H1 (cell line): ENCODE data around the gene IL9. TPM values are rescaled to one million over a fixed set of nuclear protein-coding genes. Genes with fewer than 3 reads are reported as not detected.

Source experiments
- CTCF ChIA-PET: fragments of 300-600 bp; sonication (Branson Sonifier 250); formaldehyde crosslinking; loops from one replicate; lab custom pipeline; 2021; ENCODE audit not compliant: partially characterized antibody; lab: Charles Lee
- POLR2A ChIA-PET: fragments of 300-600 bp; sonication (Branson Sonifier 250); formaldehyde crosslinking; loops from one replicate; lab custom pipeline; 2021; ENCODE audit warnings: inconsistent platforms; ENCODE audit not compliant: partially characterized antibody; lab: Charles Lee
- DNase-seq, 2 experiments: peaks; one replicate each; pipeline versions ENCODE4 v3.0.0 to v3.0.0-alpha.2; 2010 to 2022; ENCODE audit warnings: low spot score in 2 of 2, low read depth in 1 of 2, mixed read lengths in 1 of 2
- FAIRE-seq: peaks from 2 replicates; lab custom pipeline; 2011; peaks lifted over from hg19 to GRCh38; lab: Jason Lieb, UNC
- H2AFZ ChIP-seq: 2 replicates; pipeline ENCODE4 v1.8.1; 2012; ENCODE audit warnings: low read length, inconsistent platforms
- H2AK5ac ChIP-seq: 2 replicates; pipeline ENCODE4 v1.6.1; 2013; ENCODE audit warnings: low read depth, low read length
- H2BK120ac ChIP-seq: replicated peaks from 2 replicates; pipeline ENCODE3; 2013; ENCODE audit warnings: low read depth, low read length, inconsistent platforms
- H2BK12ac ChIP-seq: 2 replicates; pipeline ENCODE4 v1.6.1; 2013; ENCODE audit warnings: low read depth, low read length
- H2BK15ac ChIP-seq: 2 replicates; pipeline ENCODE4 v1.6.1; 2013; ENCODE audit warnings: low read length
- H2BK20ac ChIP-seq: 2 replicates; pipeline ENCODE4 v1.6.1; 2013; ENCODE audit warnings: low read length
- H2BK5ac ChIP-seq: 2 replicates; pipeline ENCODE4 v1.6.1; 2013; ENCODE audit warnings: low read depth, low read length
- H3K14ac ChIP-seq: 2 replicates; pipeline ENCODE4 v1.6.1; 2013; ENCODE audit warnings: inconsistent platforms; ENCODE audit not compliant: insufficient read length
- H3K18ac ChIP-seq: 2 replicates; pipeline ENCODE4 v1.6.1; 2013; ENCODE audit warnings: low read length; ENCODE audit errors: extremely low read depth
- H3K23ac ChIP-seq: 2 replicates; pipeline ENCODE4 v1.6.1; 2013; ENCODE audit warnings: inconsistent platforms; ENCODE audit not compliant: insufficient read length
- H3K23me2 ChIP-seq: 2 replicates; pipeline ENCODE4 v1.6.1; 2013; ENCODE audit warnings: low read depth, low read length
- H3K27ac ChIP-seq: 2 replicates; pipeline ENCODE4 v1.6.1; 2011; ENCODE audit warnings: low read depth, low read length, inconsistent platforms
- H3K27me3 ChIP-seq, 4 experiments: replicated peaks in 1 of 4; 1 replicate in 1 of 4; 2 replicates in 3 of 4; pipeline versions ENCODE4 v1.6.1 to v1.8.1; 2011 to 2013; ENCODE audit warnings: low read length in 3 of 4, mild to moderate bottlenecking in 3 of 4, inconsistent platforms in 2 of 4, mixed read lengths in 2 of 4, moderate library complexity in 1 of 4; ENCODE audit not compliant: control insufficient read depth in 3 of 4, insufficient read depth in 3 of 4; ENCODE audit errors: extremely low read depth in 1 of 4
- H3K36me3 ChIP-seq, 4 experiments: 2 replicates each; pipeline versions ENCODE4 v1.6.1 to v1.8.1; 2011 to 2013; ENCODE audit warnings: mild to moderate bottlenecking in 4 of 4, low read length in 3 of 4, moderate library complexity in 2 of 4, control low read depth in 1 of 4, inconsistent platforms in 1 of 4; ENCODE audit not compliant: insufficient read depth in 4 of 4, control insufficient read depth in 2 of 4
- H3K4ac ChIP-seq: replicated peaks from 2 replicates; pipeline ENCODE3; 2013; ENCODE audit warnings: low read length, low read depth, mixed read lengths, inconsistent platforms; ENCODE audit not compliant: insufficient read length
- H3K4me1 ChIP-seq, 4 experiments: replicated peaks in 1 of 4; 1 replicate in 1 of 4; 2 replicates in 3 of 4; pipeline versions ENCODE4 v1.6.1 to v1.8.1; 2011 to 2013; ENCODE audit warnings: low read length in 3 of 4, inconsistent platforms in 2 of 4, mixed read lengths in 1 of 4; ENCODE audit not compliant: insufficient read depth in 4 of 4, control insufficient read depth in 3 of 4
- H3K4me2 ChIP-seq, 2 experiments: 2 replicates each; pipeline versions ENCODE4 v1.6.1 to v1.8.1; 2011 to 2013; ENCODE audit warnings: low read depth in 2 of 2, low read length in 2 of 2, control low read depth in 1 of 2, inconsistent platforms in 1 of 2, mild to moderate bottlenecking in 1 of 2; ENCODE audit not compliant: insufficient read depth in 1 of 2
- H3K4me3 ChIP-seq, 4 experiments: fragments of 200-600, 300-600 bp in 1 of 4; sonication (generic), shearing (Covaris generic), sonication (Bioruptor Twin) in 1 of 4; 2 replicates each; pipeline versions ENCODE4 v1.5.1 to v1.8.1; 2011 to 2016; ENCODE audit warnings: low read length in 4 of 4, low read depth in 3 of 4, control low read depth in 2 of 4, inconsistent platforms in 2 of 4, mild to moderate bottlenecking in 2 of 4, mixed read lengths in 1 of 4, moderate library complexity in 1 of 4; ENCODE audit not compliant: insufficient read depth in 2 of 4; ENCODE audit errors: extremely low read depth in 1 of 4
- H3K56ac ChIP-seq: replicated peaks from 2 replicates; pipeline ENCODE3; 2013; ENCODE audit warnings: low read depth, mild to moderate bottlenecking, mixed read lengths, low read length, inconsistent platforms; ENCODE audit not compliant: insufficient read length
- H3K79me1 ChIP-seq: 2 replicates; pipeline ENCODE4 v1.6.1; 2013; ENCODE audit warnings: low read depth, low read length, control low read depth
- H3K79me2 ChIP-seq, 2 experiments: 2 replicates each; pipeline versions ENCODE4 v1.6.1 to v1.8.1; 2012 to 2013; ENCODE audit warnings: low read length in 2 of 2, mild to moderate bottlenecking in 2 of 2, inconsistent platforms in 1 of 2; ENCODE audit not compliant: insufficient read depth in 2 of 2, control insufficient read depth in 1 of 2
- H3K9ac ChIP-seq, 4 experiments: replicated peaks in 1 of 4; 1 replicate in 1 of 4; 2 replicates in 3 of 4; pipeline versions ENCODE4 v1.6.1 to v1.8.1; 2011 to 2013; ENCODE audit warnings: low read depth in 3 of 4, low read length in 3 of 4, control low read depth in 2 of 4, mild to moderate bottlenecking in 2 of 4, moderate library complexity in 2 of 4, inconsistent platforms in 1 of 4; ENCODE audit errors: extremely low read depth in 1 of 4
- H3K9me3 ChIP-seq, 2 experiments: 2 replicates each; pipeline versions ENCODE4 v1.6.1 to v1.8.1; 2012 to 2013; ENCODE audit warnings: mild to moderate bottlenecking in 2 of 2, moderate library complexity in 2 of 2, control low read depth in 1 of 2, inconsistent platforms in 1 of 2, low read depth in 1 of 2, low read length in 1 of 2, mixed read lengths in 1 of 2; ENCODE audit not compliant: insufficient read depth in 2 of 2
- H4K20me1 ChIP-seq, 2 experiments: replicated peaks in 1 of 2; 2 replicates each; pipeline versions ENCODE3 to v1.8.1; 2011 to 2013; ENCODE audit warnings: inconsistent platforms in 2 of 2, low read length in 2 of 2, mild to moderate bottlenecking in 1 of 2; ENCODE audit not compliant: insufficient read depth in 2 of 2, control insufficient read depth in 1 of 2
- H4K5ac ChIP-seq: 2 replicates; pipeline ENCODE4 v1.6.1; 2013; ENCODE audit warnings: low read length, low read depth, mixed read lengths, inconsistent platforms; ENCODE audit not compliant: insufficient read length
- H4K8ac ChIP-seq: 2 replicates; pipeline ENCODE4 v1.8.0; 2013; ENCODE audit warnings: mild to moderate bottlenecking, moderate library complexity, low read length, inconsistent platforms; ENCODE audit not compliant: insufficient read depth; ENCODE audit errors: extremely low read depth
- H4K91ac ChIP-seq: replicated peaks from 2 replicates; pipeline ENCODE3; 2013; ENCODE audit warnings: low read length, mixed read lengths, inconsistent platforms; ENCODE audit not compliant: insufficient read length
- KDM1A ChIP-seq: fragments of 200-600, 300-600 bp; sonication (generic); IDR thresholded peaks from 2 replicates; pipeline ENCODE4 v1.7.1; 2016; ENCODE audit warnings: mild to moderate bottlenecking, low read length, borderline replicate concordance
- WGBS, 2 experiments: shearing (Covaris generic) in 1 of 2; methylation state at CpG; one replicate each; pipeline versions ENCODE4 v1.1.6 to v1.1.7; 2013 to 2015; ENCODE audit warnings: low lambda C conversion rate in 2 of 2, mixed read lengths in 2 of 2, inconsistent platforms in 1 of 2, low coverage in 1 of 2, missing lambda C conversion rate in 1 of 2; ENCODE audit not compliant: insufficient replicate concordance in 2 of 2, insufficient coverage in 1 of 2, insufficient read length in 1 of 2; ENCODE audit errors: extremely low coverage in 1 of 2, missing lambda C conversion rate in 1 of 2; 5-methylcytosine and 5-hydroxymethylcytosine counted together
- polyA plus RNA-seq, 7 experiments: library from polyadenylated mRNA; depleted of rRNA in 3 of 7; stranded (reverse) in 5 of 7; unstranded in 2 of 7; fragments of >200 nt in 5 of 7; fragments of 200-250 nt in 2 of 7; gene quantifications; 1 replicate in 5 of 7; 2 replicates in 1 of 7; 4 replicates in 1 of 7; pipeline versions ENCODE4 v1.2.1 to v1.2.3, GENCODE V29; 2011 to 2013; ENCODE audit warnings: missing spikeins in 2 of 7, mixed read lengths in 2 of 7
- total RNA-seq: library from RNA; stranded (reverse); fragmentation: NEBNext Ultra II Directional; extraction: Animal tissue kit (Norgen Biotek cat#: 25700); gene quantifications from 2 replicates; pipeline ENCODE4 v1.2.1, GENCODE V29; 2021

IL9 gene
- total and polyA plus RNA-seq, 2 of the 8 experiments (the other 6 are each of a cell fraction or from before 2014, with no cell fraction given): not detected

GRCh38 chr5:135866016-135866415, 29.6 kb downstream of the IL9 start:
- Histone ChIP-seq H2BK15ac (no peak overlapping the region), H2AK5ac (no peak overlapping the region), H3K27me3 (no peaks in the 10 kb centered on the region; a peak in 1 of 7 replicates), H3K9ac (no peak overlapping the region), H3K36me3 (no peaks in the 10 kb centered on the region), H3K9me3 (no peaks in the 10 kb centered on the region), H3K4me1 (no peaks in the 10 kb centered on the region), H3K23me2 (no peaks in the 10 kb centered on the region; the same call in 1 of the 2 replicates), H4K20me1 (no peaks in the 10 kb centered on the region), H2BK5ac (no peak overlapping the region), H3K14ac (no peak overlapping the region), H3K4me3 (no peak overlapping the region), H2BK120ac (no peak overlapping the region), H3K79me2 (no peaks in the 10 kb centered on the region), H3K56ac (no peak overlapping the region), H3K79me1 (no peaks in the 10 kb centered on the region), H3K23ac (no peak overlapping the region), H3K4me2 (no peak overlapping the region), H3K27ac (no peak overlapping the region), H3K18ac (no peak overlapping the region), H3K4ac (no peak overlapping the region), H4K91ac (no peak overlapping the region), H4K8ac (no peak overlapping the region), H2BK12ac (no peak overlapping the region), H2BK20ac (no peak overlapping the region), H4K5ac (no peak overlapping the region), H2AFZ (no peak overlapping the region)
- 94% methylated on average over 2 of the region's 2 CpGs; no CpG with 5 or more reads in 1 of the 2 experiments for WGBS, 2 experiments
- CTCF ChIA-PET: interaction anchor here (1.2 kb wide), 1 partner anchor 17 kb away, joined by 5 read pairs; no protein-coding TSS in a partner anchor
- POLR2A ChIA-PET: interaction anchor here (1.1 kb wide), 1 partner anchor 10 kb away, joined by 3 read pairs; no protein-coding TSS in a partner anchor
- DNase-seq (no peak), FAIRE-seq (no peak)
- TF ChIP-seq KDM1A: no peak
